GM19395 (cell line): Measurements from ENCODE around the gene IPO11.
"Not testable (repeated sequence)": the region's sequence is repeated elsewhere in the genome, so short reads cannot be mapped to it uniquely, and the experiment has no call there.

Source experiments
- ATAC-seq: cut with Tn5 transposase; IDR thresholded peaks from one replicate; pipeline ENCODE4 v1.9.1; 2021; ENCODE audit warnings: mild to moderate bottlenecking, moderate library complexity; ENCODE audit not compliant: unreplicated experiment

IPO11 gene

DNA sequence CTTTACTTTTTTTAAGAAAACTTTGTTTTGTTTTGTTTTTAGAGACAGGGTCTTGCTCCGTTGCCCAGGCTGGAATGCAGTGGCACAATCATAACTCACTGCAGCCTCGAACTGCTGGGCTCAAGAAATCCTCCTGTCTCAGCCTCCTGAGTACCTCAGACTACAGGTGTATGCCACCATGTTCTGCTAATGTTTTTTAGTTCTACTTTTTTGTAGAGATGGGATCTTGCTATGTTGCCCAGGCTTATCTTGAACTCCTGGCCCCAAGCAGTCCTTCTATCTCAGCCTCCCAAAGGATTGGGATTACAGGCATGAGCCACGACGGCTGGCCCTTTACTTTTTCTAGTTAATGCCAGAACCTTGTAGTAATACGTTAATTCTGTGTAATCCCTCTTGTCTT, 36.0 kb downstream of the IPO11 start:
- ATAC-seq: no peak

DNA sequence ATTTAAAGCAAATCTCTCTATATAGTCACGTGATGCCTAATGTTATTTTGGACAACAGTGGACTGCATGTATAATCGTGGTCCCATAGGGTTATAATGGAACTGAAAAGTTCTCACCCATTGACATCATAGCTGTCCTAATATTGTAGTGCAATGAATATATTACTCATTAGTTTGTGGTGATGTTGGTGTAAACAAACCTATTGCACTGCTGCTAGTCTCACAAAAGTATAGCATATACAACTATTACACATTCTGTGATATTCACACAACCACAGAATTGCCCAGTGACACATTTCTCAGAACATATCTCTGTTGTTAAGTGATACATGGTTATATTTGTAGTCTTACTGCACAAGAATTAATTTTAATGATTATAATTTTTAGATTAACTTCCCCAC, 37.7 kb downstream of the IPO11 start:
- no peak for ATAC-seq

DNA sequence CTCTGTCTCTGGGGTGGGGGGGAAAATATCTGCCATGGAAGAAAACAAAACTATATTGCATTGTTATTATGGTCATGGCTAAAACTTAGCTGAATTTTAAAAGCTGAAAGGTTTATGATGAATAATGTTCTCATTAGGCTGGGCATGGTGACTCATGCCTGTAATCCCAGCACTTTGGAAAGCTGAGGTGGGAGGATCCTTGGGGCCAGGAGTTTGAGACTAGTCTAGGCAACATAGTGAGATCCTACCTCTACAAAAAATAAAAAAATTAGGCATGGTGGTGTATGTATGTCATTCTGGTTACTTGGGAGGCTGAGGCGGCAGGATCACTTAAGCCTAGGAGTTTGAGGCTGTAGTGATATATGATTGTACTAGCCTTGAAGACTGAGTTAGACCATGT, 44.5 kb downstream of the IPO11 start:
- no peak for ATAC-seq

DNA sequence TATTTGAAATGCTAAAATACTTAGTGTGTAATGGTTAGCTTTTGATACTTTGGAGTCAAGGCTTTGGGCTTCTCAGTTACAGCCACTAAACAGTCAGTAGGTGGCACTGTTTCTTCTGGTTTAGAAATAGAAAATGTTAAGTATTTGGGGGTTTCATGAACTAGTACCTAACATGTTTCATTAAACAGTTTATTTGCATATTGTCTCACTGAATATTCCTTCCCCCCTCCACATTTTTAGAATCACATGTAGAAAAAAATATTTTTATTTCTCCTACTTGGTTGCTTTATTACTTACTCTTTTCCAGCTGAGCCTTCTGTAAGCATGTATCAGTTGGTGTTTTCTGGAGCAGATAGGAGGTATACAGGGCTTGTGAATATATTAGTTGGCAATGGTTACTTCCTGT, 48.0 kb downstream of the IPO11 start:
- peak; percentile 89 for ATAC-seq

DNA sequence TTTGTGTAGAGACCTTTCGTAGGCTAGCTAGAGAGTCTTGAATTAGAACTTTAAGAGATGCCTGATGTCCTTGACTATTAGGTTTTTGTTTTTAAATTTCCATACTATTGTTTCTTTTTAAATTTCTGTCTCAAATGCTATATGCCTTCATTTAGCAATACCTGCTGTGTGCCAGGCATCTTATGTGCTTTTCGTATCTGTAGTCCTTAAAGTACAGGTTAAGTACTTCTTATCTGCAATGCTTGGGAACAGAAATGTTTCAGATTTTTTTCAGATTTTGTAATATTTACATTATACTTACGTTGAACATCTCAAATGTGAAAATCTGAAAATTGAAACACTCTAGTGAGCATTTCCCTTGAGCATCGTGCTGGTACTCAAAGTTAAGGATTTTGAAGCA, 49.0 kb downstream of the IPO11 start:
- no peak for ATAC-seq

DNA sequence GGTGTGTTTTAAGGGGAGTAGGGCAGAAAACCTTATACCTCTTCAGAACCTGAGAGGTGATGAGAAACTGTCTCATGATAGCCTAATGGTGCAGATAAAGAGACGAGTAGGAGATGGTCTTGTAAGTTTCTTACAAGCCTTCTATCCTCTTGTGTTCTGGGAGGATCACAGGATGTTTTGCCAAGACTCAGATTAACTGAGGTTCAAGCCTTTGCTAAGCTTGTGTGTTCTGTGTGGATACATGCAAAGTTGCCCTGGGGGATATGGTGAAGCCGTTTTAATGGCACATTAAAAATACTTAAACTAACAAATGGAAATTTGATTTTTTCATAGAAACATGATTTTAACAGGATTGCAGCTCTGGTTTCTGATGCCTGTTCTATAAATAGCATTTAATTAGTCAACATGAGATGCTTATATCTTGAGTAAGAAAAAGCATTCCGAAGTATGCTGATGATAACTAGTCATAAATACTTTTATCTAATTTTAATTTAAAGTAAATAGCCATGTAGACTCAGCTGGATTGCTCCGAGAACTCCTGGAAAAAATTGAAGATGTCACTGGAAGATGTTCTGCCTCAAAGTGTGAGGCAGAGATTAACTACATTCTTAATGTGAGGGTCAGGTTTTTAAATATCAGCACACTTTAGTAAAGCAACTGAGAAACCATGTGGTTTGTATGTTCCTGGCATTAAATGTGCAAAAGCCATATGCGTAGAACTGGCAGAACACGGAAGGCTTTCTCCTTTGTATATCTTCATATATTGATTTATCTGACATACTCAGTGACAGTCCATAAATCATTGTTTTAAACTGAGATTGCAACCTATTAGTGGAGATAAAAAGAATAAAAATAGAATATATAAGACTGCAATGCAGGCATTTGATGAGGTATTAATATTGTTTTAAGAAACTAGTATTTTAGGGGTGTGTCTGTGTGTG, 53.7 kb downstream of the IPO11 start:
- no peak for ATAC-seq

DNA sequence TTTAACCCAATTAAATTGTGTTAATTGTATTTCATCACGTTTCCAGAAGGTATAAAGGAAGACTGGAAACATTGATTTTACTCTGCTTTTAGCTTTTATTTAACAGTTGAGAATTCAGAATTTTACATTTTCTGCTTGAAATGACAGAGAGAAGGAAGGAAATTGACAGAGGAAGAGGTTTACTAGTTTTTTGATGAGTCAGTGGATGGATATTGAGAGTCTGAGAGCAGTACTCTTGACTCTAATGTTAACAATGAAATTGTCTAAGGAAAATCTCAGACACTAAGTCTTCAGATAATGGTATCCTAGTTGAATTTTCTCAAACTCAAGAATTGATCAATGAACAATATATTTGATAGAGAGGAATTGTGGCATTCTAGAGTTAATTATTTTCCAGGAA, 60.6 kb downstream of the IPO11 start:
- no peak for ATAC-seq

DNA sequence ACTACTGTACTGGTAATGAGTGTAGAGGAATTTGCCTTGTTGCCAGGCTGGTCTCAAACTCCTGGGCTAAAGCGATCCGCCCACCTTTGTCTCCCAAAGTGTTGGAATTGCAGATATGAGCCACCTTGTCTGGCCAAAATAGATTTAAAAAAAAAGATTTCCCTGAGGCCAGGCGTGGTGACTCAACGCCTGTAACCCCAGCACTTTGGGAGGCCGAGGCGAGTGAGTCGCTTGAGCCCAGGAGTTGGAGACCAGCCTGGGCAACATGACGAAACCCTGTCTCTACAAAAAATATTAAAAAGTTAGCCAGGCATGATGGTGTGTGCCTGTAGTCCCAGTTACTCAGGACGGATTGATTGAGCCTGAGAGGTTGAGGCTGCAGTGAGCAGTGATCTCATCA, 62.5 kb downstream of the IPO11 start:
- no peak for ATAC-seq

DNA sequence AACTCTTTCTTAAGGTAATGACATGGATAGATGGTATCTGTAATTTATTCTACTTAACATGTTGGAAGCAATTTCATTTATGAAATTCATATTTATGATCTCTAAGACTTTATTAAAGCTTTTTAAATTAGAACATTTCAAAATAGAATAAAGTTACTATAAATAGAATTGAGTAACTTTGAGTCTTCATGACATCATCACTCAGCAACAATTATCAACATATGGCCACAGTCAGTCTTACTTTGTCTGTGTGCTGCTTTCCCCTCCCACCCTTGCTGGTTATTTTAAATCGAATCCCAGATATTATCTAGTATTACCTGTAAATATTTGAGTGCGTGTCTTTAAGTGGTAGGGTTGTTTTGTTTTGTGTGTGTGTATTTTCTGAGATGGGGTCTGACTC, 65.2 kb downstream of the IPO11 start:
- no peak for ATAC-seq

DNA sequence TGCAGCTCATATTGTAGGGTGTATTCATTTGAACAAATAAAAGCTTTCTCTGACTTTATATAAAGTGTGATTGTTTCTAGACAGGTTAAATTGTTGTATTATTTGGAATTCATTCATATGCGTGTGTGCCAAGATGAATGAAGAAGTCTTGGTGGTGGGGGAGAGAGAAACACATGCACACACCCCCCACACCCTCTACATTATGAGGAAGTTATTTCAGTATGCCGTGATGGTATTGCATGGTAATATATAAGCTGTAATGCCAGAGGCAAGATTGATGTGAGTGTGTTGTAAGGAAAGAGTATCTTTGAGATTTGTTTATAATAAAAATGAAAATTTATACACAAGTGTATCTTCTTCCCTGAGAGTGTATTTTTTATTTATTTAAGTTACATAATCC, 71.0 kb downstream of the IPO11 start:
- no peak for ATAC-seq

DNA sequence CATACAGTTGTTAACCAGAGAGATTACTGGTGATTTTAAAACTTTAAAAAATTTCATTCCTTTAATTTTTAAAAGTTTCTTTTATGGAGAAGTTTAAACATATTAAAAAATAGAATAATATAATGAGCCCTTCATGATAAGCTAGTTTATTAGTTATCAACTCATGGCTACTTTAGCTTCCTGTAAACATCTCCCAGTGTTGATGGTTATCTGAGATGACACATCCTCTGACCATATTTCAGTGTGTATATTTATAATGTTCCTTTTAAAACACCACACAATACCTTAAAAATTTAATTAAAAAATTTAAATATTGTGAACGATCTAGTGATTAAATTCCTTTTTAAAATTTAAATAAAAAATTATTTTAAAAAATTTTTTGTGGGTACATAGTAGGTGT, 74.1 kb downstream of the IPO11 start:
- ATAC-seq: no peak

DNA sequence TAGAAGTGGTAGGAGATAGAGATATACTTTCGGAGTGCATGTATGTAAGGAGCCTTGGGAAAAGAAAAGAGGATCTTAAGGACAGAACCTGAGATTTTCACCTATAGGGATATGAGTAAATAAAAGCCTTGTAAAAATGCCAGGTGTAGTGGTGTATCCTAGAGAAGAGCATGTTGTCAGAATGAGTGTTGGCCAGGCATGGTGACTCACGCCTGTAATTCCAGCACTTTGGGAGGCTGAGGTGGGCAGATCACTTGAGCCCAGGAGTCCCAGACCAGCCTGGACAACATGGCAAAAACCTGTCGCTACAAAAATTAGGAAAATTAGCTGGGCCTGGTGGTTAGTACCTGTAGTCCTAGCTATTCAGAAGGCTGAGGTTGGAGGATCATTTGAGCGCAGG, 76.0 kb downstream of the IPO11 start:
- no peak for ATAC-seq

DNA sequence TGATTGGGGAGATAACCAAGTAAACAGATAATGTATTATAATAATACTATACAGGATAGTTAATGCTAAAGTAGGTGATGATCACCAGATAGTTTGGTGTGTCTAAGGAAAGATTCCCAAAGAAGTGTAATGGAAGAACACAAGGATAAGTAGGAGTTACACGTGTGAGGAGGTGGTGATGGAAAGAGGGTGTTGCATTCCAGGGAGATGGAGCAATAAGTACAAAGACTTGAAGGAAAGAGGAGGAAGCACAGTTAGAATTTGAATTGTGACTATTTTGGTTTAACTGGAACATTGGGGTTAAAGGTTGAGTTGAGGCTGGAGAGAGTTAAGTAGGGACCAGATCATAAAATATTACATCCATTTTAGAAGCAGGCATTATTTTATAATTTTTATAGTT, 76.9 kb downstream of the IPO11 start:
- ATAC-seq: no peak

DNA sequence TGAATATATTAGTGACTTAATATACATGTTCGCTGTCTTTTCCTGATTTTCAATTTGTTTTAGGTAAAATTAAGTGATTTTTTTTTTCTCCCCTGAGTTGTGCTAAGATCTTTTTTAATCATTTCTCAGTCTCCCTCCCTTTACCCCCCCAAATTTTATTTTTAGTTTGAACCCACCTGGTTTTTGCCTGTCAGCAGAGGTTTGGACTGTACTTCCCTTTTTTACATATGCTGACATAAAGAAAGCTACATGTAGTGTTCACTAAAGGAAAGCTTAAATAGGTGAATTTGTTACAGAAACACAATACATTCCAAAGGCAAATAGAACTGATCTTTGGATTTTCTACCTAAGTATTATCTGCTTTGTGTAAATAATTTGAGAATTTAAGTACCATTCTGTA, 82.2 kb downstream of the IPO11 start:
- ATAC-seq: no peak

DNA sequence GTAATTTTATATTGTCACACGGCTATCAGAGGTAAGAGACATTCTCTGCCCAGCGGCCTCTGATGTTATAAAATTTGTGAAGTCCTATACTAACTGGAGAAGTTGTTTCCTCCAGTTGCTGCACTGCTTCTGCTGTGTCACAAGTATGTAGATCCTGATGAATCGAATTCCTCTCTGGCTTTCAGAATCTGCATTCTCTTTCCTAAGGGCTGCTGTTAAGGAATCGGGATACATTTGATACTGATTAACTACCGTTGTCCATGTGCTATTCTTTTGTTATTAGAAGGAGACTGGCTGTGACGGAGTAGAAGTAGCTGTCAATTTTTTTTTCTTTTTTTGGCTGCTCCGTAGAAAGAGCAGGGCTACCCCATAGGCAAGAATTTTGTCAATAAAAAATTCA, 84.3 kb downstream of the IPO11 start:
- no peak for ATAC-seq

DNA sequence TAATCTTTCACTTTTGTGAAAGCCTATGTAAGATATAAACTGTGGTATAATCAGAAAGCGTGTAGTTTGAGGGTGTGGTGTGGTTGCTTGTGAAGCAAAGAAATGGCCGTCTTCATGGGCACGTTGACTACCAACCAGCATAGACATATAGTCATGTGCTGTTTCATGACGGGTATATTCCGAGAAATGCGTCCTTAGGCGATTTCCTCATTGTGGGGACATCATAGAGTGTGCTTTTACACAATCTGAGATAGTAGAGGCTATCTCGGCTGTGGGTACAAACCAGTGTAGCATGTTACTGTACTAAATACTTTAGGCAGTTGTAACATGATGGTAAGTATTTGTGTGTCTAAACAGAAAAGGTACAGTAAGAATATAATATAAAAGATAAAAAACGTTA, 86.4 kb downstream of the IPO11 start:
- no peak for ATAC-seq

DNA sequence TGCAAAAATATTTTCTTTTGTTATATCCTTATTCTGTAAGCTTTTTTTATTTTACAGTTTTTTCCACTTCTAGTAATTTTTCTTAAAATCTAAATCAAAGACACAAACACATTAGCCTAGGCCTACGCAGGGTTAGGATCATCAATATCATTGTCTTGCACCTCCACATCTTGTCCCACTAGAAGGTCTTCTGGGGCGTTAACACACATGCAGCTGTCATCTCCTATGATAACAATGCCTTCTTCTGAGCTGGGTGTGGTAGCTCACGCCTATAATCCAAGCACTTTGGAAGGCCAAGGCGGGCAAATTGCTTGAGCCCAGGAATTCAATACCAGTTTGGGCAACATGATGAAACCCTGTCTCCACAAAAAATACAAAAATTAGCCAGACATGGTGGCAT, 87.2 kb downstream of the IPO11 start:
- no peak for ATAC-seq

DNA sequence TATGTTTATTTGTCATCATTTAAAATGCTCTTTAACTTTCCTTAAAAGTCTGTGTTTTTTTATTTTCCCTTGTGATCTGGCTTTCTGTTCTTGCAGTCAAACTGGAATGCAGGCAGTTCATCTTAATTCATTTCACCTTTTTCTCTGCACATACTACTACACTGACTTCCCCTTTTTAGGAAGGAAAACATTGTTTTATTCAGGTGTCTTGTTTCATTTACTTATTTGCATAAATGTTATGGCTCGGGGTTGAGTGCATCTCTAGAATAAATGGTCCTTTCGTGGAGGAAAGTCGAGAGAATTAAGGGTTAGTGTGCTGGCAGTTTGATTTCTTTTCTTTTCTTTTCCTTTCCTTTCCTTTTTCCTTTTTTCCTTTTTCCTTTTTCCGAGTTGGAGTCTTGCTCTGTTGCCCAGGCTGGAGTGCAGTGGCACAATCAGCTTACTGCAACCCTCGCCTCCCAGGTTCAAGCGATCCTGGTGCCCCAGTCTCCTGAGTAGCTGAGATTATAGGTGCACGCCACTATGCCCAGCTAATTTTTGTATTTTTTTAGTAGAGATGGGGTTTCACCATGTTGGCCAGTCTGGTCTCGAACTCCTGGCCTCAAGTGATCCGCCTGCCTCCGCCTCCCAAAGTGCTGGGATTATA, 90.0 kb downstream of the IPO11 start:
- no peak for ATAC-seq

DNA sequence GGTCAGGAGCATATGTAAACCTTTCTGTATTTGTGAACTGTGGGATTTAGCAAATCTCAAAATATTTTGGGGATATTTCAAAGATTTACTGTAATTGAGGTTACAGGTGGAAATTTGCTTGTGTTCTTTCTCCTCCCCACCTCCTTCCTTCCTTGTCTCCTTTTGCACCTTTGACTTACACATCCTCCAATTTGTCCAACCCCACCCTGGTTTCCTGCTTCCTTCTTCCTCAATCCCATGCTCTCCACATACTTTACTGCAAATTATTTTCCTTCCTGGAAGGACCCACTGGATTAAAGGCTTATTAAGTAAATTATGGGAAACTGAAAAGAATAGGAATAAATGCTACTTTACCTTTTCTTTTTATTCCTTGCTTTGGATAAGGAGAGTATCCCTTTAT, 91.6 kb downstream of the IPO11 start:
- ATAC-seq: no peak

DNA sequence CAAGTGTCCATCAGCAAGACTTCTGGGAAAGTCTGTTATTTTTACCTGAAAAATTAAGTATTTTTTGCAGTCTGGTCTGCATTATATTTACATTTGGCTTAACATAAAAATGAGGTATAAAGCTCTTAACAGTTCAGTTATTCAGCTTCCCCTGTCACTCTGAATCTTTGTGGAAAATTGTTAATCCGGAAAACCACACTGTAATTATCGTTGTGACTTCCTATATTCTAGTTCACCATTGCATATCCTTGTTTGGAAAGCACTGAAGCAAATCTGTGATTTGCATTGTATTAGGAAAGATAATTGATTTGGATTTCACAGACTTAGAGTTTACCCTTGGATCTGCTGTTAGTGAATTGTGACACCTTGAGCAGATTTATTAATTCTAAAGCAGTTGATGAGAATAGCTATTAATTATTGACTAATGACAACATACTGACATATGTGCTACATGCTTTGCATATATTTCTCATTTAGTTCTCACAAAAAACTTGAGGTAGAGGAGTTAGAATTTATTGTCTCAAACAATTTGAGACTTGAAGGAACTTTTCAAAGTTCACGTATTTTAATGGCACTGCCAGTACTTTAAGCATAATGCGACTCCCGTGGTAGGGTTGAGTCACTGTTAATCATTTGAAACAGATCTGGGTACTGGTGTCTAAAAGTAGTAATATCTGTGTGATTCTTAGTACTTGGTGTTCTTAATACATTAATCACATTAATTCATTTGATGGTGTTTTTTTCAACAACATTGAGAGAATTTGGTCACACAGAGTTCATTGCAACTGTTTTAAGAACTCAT, 94.3 kb downstream of the IPO11 start:
- ATAC-seq: no peak

DNA sequence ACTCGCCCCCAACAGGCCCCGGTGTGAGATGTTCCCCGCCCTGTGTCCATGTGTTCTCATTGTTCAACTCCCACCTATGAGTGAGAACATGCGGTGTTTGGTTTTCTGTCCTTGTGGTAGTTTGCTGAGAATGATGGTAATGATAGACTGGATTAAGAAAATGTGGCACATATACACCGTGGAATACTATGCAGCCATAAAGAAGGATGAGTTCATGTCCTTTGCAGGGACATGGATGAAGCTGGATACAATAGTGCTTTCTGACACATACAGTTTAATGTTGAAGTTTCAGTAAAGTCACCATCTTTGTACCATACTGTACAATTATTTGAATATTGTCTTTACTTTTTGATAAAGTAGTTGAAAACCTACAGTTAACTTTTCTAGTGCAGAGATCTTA, 96.2 kb downstream of the IPO11 start:
- ATAC-seq: not testable (repeated sequence)

DNA sequence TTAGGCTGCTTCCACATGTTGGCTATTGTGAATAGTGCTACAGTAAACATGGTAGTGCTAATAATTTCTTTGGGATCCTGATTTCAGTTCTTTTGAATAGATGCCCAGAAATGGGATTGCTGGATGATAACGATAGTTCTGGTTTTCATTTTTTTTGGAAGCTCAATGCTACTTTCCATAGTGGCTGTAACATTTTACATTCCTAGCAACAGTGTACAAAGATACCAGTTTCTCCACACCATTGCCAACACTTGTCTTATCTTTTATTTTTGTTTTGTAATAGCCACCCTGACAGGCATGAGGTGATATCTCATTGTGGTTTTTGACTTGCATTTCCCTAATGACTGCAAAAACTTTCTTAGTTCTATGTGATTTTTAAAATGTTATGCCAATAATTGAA, 97.2 kb downstream of the IPO11 start:
- ATAC-seq: no peak
